Subcutaneous abdominal adipose tissue (tissue), 5 donors: ENCODE measurements around the gene GON7.

ENCODE experiments used
- H3K27ac ChIP-seq: one replicate; pipeline ENCODE4 v1.7.0; 2013; ENCODE audit warnings: low read depth, mild to moderate bottlenecking, inconsistent platforms, low read length, moderate library complexity
- H3K27me3 ChIP-seq, 5 donors: one replicate each; pipeline ENCODE4 v1.7.0; 2013; ENCODE audit warnings: low read length in 5 of 5, inconsistent platforms in 1 of 5; ENCODE audit not compliant: control insufficient read depth in 5 of 5, insufficient read depth in 4 of 5
- H3K36me3 ChIP-seq, 5 donors: one replicate each; pipeline ENCODE4 v1.7.0; 2013; ENCODE audit warnings: low read length in 5 of 5; ENCODE audit not compliant: control insufficient read depth in 5 of 5, insufficient read depth in 5 of 5
- H3K4me1 ChIP-seq, 5 donors: one replicate each; pipeline ENCODE4 v1.7.0; 2013; ENCODE audit warnings: low read length in 5 of 5, mild to moderate bottlenecking in 3 of 5, moderate library complexity in 1 of 5; ENCODE audit not compliant: control insufficient read depth in 5 of 5, insufficient read depth in 5 of 5
- H3K4me3 ChIP-seq, 5 donors: one replicate each; pipeline ENCODE4 v1.7.0; 2013; ENCODE audit warnings: low read length in 5 of 5, low read depth in 1 of 5
- H3K9ac ChIP-seq, 5 donors: one replicate each; pipeline ENCODE4 v1.7.0; 2013; ENCODE audit warnings: low read length in 5 of 5, mild to moderate bottlenecking in 4 of 5, moderate library complexity in 3 of 5
- H3K9me3 ChIP-seq, 5 donors: one replicate each; pipeline ENCODE4 v1.7.0; 2013; ENCODE audit warnings: low read length in 5 of 5; ENCODE audit not compliant: control insufficient read depth in 5 of 5
- donor health status: healthy.
- donor health status: healthy.
- donor health status: healthy.
- donor health status: healthy.
- donor health status: healthy.

GON7 gene

DNA sequence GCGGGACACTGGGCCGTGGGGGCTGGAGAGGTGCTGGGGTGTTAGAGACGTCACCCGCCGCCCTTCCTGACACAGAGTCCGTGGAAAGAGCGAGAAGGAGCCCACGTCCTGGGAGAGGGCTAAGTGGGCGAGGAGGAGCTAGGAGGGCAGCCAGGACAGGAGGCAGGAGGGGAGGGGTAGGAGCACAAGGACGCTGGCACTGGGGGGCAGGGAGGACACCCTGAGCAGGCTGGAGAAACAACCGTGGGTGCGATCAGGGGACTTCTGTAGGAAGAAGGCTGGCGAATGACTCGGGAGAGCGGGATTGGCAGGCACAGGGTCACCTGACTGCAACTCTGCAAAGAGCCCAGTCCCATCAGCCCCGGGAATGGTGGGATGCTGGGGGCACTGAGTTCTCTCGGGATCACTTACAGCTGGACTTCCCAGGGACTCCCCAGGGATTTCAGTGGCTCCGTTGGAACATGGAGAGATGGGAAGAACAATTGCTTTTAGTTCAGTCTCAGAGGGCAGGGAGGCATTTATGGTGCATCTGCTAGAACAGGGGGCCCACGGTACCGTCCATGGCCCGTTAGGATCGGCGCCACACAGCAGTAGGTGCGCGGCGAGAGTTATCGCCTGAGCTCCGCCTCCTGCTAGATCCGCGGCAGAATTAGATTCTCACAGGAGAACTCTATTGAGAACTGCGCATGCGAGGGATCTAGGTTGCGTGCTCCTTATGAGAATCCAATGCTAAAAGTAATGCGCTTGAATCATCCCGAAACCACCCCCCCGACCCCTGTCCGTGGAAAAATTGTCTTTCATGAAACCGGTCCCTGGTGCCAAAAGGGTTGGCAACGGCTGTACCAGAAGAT is 24.5 kb upstream of the GON7 start:
- peak overlapping the region in 3 of 5 donors; percentile 11 to 64 (median 40) for H3K9ac ChIP-seq
- peak overlapping the region; percentile 47 to 74 (median 65) for H3K4me3 ChIP-seq
- H3K27me3 ChIP-seq = peaks cover 0 to 3% (median 0%) of the 10 kb centered on the region in 5 donors
- peaks cover 0 to 14% (median 14%) of the 10 kb centered on the region in 5 donors for H3K4me1 ChIP-seq
- no peaks in the 10 kb centered on the region for H3K9me3 ChIP-seq
- peaks cover 13 to 29% (median 23%) of the 10 kb centered on the region in 5 donors for H3K36me3 ChIP-seq
- no peak overlapping the region for H3K27ac ChIP-seq

DNA sequence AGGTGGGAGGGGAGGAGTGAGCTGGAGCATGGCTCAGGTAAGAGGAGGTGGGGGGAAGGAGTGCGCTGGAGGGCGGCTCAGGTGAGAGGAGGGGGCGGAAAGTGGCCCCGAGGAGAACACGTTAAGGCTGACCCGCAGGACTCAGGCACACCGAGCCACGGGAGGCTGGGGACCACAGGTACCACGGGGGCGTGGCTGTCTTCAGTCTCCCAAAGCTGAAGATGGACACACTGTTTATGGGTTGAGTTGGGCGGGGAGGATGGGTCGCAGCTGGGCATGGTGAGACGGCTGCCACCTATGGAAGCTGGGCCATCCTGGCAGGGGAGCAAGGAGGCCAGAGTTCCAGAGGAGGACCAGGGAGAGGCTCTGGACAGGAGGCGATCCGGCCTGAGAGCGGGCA is 23.7 kb upstream of the GON7 start:
- H3K4me3 ChIP-seq = peak overlapping the region in 1 of 5 donors; percentile 65
- no peaks in the 10 kb centered on the region for H3K9me3 ChIP-seq
- H3K36me3 ChIP-seq = peaks cover 13 to 35% (median 29%) of the 10 kb centered on the region in 5 donors
- H3K27me3 ChIP-seq = peaks cover 0 to 3% (median 0%) of the 10 kb centered on the region in 5 donors
- no peak overlapping the region for H3K27ac ChIP-seq
- H3K9ac ChIP-seq = no peak overlapping the region
- H3K4me1 ChIP-seq = peaks cover 0 to 14% (median 14%) of the 10 kb centered on the region in 5 donors

DNA sequence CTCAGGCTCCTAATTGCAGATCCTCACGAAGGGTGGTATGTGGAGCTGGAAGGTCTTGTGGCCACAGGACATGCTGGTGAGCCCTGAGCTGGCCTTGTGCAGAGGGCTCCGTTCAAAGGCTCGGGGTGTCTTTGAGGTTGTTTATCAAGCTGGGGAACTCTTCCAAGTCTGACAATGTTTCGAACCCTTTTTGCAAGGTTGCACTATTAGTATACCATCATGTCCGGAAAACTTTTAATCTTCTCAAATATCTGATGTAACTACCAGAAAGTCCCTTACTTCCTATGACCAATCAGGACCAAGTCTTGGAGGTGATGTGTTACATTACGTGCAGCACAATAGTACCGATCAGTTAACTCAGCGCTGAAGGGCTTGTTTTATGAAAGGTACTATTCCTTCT is 21.7 kb upstream of the GON7 start:
- Histone ChIP-seq H3K9ac (no peak overlapping the region), H3K4me1 (peaks cover 0 to 14% (median 14%) of the 10 kb centered on the region in 5 donors), H3K27ac (no peak overlapping the region), H3K9me3 (no peaks in the 10 kb centered on the region), H3K27me3 (peaks cover 0 to 3% (median 0%) of the 10 kb centered on the region in 5 donors), H3K4me3 (no peak overlapping the region), H3K36me3 (peaks cover 13 to 53% (median 44%) of the 10 kb centered on the region in 5 donors)

DNA sequence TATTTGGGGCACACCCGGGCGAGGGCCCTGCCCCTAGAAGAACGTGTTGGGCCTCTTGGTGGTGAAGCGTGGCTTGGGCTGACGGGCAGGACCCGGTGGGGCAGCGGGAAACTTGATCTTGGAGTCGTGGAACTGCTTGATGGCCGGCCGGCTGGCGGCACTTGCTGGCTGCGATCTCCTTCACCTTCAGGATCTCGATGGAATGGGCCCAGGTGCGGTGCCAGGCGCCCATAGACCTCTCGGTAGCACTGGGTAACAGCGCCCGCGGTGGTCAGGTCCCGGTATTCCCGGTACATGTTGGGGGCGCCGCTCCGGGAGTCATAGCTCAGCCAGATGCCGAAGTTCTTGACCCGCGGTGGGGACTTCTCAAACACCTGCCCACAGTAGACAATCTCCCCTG is 16.7 kb upstream of the GON7 start:
- Histone ChIP-seq H3K27ac (no peak overlapping the region), H3K9ac (no peak overlapping the region), H3K4me3 (no peak overlapping the region), H3K36me3 (peaks cover 13 to 72% (median 66%) of the 10 kb centered on the region in 5 donors), H3K4me1 (no peaks in the 10 kb centered on the region), H3K27me3 (no peaks in the 10 kb centered on the region), H3K9me3 (no peaks in the 10 kb centered on the region)

DNA sequence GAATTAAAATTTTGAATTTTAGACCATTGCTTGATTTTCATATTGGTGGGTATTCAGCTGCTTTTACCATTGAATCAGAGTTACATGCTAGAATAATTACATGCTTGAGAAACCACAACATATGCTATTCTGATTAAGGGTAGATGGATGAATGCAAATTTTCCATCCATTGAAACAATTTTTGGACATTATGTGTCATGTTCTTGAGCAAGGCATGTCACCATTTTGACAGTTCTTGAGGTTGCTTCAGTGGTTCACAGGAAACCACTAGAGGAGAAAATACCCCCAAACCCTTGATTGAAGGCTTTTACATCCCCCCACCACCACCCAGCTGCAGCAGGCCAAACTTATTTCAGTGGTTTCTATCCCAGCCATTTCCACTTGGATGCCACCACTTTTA is 13.6 kb upstream of the GON7 start:
- Histone ChIP-seq H3K4me1 (no peaks in the 10 kb centered on the region), H3K9ac (no peak overlapping the region), H3K27me3 (no peaks in the 10 kb centered on the region), H3K9me3 (no peaks in the 10 kb centered on the region), H3K27ac (no peak overlapping the region), H3K36me3 (peaks cover 12 to 71% (median 58%) of the 10 kb centered on the region in 5 donors), H3K4me3 (no peak overlapping the region)

DNA sequence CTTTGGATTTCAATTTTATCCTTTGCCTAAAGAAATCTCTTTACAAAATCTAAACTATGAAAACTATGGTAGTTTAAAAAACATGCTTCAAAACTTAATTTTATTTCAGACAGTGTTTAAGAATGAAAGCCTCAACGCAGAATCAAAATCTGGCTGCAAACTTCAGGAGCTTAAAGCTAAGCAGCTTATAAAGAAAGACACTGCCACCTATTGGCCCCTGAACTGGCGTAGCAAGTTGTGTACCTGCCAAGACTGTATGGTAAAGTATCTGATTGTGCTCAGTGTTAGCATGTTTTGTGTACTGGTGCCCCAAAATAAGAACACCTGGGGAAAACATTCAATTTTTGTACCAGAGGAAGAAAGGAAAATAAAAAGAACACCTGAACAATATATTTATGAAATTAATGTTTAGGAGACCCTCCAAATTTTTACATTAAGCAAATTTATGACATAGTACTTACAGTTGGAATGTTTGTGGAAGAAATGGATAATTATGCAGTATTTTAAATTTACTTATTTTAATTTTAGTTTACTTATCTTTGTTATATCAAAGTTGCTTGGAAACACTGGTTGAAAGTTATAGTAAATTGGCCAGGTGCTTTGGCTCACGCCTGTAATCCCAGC is 12.3 kb upstream of the GON7 start:
- no peaks in the 10 kb centered on the region for H3K9me3 ChIP-seq
- no peak overlapping the region for H3K27ac ChIP-seq
- H3K4me1 ChIP-seq = no peaks in the 10 kb centered on the region
- no peak overlapping the region for H3K9ac ChIP-seq
- no peak overlapping the region for H3K4me3 ChIP-seq
- H3K36me3 ChIP-seq = peaks cover 20 to 72% (median 61%) of the 10 kb centered on the region in 5 donors
- H3K27me3 ChIP-seq = no peaks in the 10 kb centered on the region

DNA sequence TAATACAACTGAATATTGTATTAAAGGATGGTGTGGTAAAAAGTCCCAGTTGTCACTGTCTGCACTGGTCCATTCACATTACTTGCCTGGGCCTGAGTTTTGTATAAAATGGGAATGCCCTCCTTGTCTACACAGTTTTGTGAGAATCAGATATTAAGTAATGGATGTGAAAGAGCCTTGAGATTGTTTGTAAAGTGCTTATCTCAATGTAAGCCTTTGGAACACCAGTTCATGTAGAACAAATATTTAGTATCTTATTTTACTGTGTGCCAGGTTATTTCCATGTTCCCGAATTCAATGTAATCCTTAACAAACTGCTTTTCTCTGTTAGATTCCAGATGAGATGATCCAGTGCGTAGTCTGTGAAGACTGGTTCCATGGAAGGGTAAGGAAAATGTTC is 7.7 kb upstream of the GON7 start:
- H3K36me3 ChIP-seq = peaks cover 28 to 60% (median 46%) of the 10 kb centered on the region in 5 donors
- H3K4me1 ChIP-seq = no peaks in the 10 kb centered on the region
- no peak overlapping the region for H3K4me3 ChIP-seq
- H3K27ac ChIP-seq = no peak overlapping the region
- H3K27me3 ChIP-seq = no peaks in the 10 kb centered on the region
- no peaks in the 10 kb centered on the region for H3K9me3 ChIP-seq
- no peak overlapping the region for H3K9ac ChIP-seq

DNA sequence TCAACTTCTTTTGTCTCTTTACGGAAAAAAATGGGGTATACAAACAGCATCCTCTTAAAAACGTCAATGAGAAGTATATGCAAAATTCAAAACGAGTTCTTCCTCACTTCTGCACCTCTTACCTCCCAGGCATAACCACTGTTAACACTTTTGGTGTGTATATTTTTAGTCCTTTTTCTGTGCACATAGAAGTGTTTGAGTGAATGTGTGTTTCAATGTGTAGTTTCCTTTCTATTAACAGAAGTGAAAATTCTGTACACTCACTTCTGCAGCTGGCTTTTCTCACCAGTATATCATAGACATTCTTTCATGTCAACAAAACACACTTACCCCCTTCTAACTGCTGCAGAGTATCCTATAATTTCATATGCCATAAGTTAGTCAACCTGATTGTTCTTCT is 5.6 kb upstream of the GON7 start:
- Histone ChIP-seq H3K9ac (no peak overlapping the region), H3K27me3 (no peaks in the 10 kb centered on the region), H3K9me3 (no peaks in the 10 kb centered on the region), H3K27ac (no peak overlapping the region), H3K4me3 (no peak overlapping the region), H3K4me1 (peaks cover 0 to 13% (median 9%) of the 10 kb centered on the region in 5 donors), H3K36me3 (peaks cover 24 to 50% (median 42%) of the 10 kb centered on the region in 5 donors)

DNA sequence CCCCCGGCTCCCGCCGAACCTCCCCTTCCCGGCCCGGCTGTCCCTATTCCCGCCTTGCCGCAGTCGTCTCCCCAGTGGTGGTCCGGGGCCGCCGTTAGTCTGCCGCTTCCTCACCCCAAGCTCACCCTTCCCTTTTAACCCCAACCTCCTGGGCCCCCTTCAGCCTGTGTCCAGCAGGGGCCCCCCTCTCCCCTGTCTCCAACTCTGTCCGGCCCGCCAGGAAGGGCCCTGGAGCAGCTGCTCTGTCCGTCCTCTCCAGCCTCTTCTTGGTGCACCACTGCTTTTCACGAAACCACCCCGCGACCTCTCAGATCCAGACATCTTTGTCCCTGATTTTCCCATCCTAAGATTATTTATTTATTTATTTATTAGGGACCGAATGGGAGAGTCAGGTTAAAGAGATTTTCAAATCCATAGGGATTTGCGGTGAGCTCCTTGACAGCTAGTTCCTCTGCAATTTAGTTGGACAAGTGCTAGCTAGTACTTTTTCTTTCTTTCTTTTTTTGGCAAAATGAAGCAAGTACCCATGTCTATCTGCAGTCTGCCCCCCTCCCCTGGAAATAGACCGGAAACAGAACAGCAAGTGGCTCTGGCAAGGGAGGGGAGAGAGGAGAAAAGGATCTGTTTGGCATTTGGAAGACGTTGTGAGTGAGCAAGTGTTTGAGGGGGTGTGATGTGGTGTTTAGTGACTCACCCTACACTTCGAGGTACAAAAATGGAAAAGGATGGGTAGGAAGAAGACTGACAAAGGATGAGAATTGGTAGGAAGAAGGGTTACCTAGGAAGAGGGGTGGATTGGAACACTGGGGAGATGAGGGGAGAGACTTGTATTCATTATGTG is 823 bp upstream of the GON7 start:
- H3K9me3 ChIP-seq = no peaks in the 10 kb centered on the region
- peaks cover 8 to 9% (median 8%) of the 10 kb centered on the region in 5 donors for H3K36me3 ChIP-seq
- no peaks in the 10 kb centered on the region for H3K27me3 ChIP-seq
- peak overlapping the region; percentile 42 to 95 (median 90) for H3K4me3 ChIP-seq
- H3K9ac ChIP-seq = peak overlapping the region; percentile 42 to 92 (median 90)
- peak overlapping the region; percentile 89 for H3K27ac ChIP-seq
- peaks cover 0 to 25% (median 19%) of the 10 kb centered on the region in 5 donors for H3K4me1 ChIP-seq
